Gastrocnemius medialis (tissue), 4 donors: ENCODE data around the gene MAP3K4.

ENCODE experiments used
- POLR2A ChIP-seq, 2 donors: fragments of 450-650 bp; IDR thresholded peaks; one replicate each; pipeline ENCODE4 v1.6.1; 2017; ENCODE audit warnings: antibody characterized with exemption in 2 of 2, mild to moderate bottlenecking in 2 of 2, moderate library complexity in 2 of 2
- TF ChIP-seq, protein P1 (sequence below), 5 experiments: fragments of 450-650 bp in 3 of 5; fragments of 200-600 bp in 2 of 5; sonication (generic) in 2 of 5; IDR thresholded peaks in 4 of 5; conservative IDR thresholded peaks in 1 of 5; 1 replicate in 4 of 5; 2 replicates in 1 of 5; pipeline ENCODE4 v1.5.1; 2016 to 2019; ENCODE audit warnings: antibody characterized with exemption in 5 of 5, mild to moderate bottlenecking in 3 of 5, moderate library complexity in 3 of 5

DNA sequence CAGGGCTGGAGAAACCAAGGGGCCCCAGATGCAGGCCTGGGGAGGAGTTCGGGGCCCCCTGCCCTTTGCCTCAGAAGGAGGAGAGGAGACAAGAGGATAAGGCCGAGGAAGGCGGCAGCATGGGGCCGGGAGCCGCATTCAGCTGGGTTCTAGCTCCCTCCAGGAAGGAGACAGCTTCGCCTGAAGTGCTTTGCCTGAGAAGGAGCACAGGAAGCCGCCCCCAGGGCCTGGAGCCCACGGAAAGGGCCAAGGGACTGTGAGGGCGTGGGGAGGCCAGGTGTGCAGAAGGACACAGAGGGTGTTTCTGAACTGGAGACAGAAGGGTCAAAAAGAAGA, 160.9 kb downstream of the MAP3K4 start:
- TF ChIP-seq, protein P1, sequence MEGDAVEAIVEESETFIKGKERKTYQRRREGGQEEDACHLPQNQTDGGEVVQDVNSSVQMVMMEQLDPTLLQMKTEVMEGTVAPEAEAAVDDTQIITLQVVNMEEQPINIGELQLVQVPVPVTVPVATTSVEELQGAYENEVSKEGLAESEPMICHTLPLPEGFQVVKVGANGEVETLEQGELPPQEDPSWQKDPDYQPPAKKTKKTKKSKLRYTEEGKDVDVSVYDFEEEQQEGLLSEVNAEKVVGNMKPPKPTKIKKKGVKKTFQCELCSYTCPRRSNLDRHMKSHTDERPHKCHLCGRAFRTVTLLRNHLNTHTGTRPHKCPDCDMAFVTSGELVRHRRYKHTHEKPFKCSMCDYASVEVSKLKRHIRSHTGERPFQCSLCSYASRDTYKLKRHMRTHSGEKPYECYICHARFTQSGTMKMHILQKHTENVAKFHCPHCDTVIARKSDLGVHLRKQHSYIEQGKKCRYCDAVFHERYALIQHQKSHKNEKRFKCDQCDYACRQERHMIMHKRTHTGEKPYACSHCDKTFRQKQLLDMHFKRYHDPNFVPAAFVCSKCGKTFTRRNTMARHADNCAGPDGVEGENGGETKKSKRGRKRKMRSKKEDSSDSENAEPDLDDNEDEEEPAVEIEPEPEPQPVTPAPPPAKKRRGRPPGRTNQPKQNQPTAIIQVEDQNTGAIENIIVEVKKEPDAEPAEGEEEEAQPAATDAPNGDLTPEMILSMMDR (IDR thresholded peaks at IDR 0.05 in 4 of 5, conservative IDR thresholded peaks at IDR 0.05 in 1 of 5) = no peak
- no peak for TF ChIP-seq POLR2A (IDR thresholded peaks at IDR 0.05)
